HG03025 (cell line): ENCODE data around the gene DICER1.

Source experiments
- ATAC-seq: cut with Tn5 transposase; IDR thresholded peaks from one replicate; pipeline ENCODE4 v1.9.1; 2021; ENCODE audit warnings: mild to moderate bottlenecking, moderate library complexity; ENCODE audit not compliant: unreplicated experiment, low FRiP score

DICER1 gene

GRCh38 chr14:95045836-95046430 is 111.4 kb downstream of the DICER1 start:
- no peak for ATAC-seq

- no peak for ATAC-seq
Measured at GRCh38 chr14:95045106-95045701, 112.1 kb downstream of the DICER1 start.

DNA sequence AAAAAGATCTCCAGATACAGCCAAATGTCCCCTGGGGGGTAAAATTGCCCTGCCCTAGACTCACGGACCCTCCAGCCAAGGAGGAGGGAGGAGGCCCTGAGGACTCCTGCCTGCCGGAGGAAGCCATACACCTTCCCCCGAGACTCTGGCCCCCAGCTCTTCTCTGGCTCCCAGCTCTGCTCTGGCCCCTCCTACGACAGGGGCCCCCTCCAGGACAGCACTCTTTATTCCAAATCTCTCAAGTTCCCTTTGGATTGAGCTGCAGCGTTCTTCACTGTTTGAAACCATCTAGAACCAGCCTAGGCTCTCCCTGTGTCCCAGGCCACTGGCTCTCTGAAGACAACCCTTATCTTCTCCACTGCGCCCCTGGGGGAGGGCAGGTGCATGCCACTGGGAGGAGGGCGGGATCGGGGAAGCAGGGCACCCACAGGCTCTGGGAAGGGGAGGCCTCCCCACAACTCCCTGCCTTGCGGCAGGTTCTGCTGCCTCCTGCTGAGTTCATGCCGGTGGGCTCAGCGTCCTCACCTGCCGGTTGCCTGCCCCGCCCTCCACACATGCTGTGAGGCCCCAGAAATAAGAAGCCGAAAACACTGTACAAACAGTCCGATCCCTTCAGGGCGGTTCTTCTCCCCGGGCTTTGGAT is 112.7 kb downstream of the DICER1 start:
- no peak for ATAC-seq

GRCh38 chr14:95043732-95044462 is 113.4 kb downstream of the DICER1 start:
- no peak for ATAC-seq

GRCh38 chr14:95043314-95043713 is 114.0 kb downstream of the DICER1 start:
- no peak for ATAC-seq

GRCh38 chr14:95041477-95042020 is 115.8 kb downstream of the DICER1 start:
- ATAC-seq = no peak

- ATAC-seq = no peak
Measured at GRCh38 chr14:95040708-95041476, 116.4 kb downstream of the DICER1 start.

DNA sequence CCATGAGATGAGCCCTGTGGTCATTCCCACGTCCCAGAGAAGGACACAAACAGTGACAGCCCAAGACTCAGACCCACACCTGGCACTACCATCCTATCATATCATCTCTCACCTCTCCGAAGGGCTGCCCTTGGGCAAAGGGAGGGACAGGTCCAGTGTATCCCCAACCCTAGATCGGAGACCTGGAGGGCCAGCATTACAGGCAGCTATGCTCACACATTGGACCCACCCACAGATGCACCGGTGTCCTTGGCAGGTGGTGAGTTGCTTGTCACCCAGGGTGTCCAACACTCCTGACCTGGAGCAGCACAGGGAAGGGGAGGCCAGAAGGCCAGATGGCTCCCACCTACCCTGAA is 117.4 kb downstream of the DICER1 start:
- no peak for ATAC-seq

DNA sequence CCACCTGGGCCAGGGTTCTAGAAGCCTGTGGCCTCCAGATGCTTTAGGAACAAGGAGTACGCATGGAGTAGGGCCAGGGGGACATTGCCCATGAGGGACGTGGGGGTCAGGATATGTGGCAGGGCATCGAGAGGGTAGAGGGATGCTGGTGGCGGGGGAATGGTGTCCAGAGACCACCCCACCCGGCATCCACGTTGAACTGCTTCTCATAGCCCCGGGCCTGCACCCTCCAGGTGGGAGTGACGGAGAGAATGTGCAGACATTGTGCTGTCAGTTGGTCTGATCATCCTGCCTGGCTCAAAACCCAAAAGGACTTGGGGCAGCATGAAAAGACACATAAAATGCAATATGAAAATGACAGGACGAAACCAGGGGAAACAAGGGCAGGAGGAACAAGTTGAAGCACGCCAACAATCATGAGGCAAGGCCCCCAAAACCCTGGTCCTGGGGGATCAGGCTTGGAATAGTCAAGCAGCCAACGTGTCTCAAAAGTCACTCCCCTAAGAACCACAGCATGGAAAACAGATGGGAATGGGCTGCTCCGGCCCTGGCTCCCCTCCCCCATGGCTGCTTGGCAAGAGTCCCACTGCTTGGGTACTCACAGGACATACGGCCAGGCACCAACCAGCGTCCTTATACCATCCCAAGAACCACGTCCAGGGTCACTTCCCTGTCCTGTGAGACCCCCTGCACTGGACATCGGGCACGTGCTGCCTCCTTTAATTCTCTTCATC is 117.9 kb downstream of the DICER1 start:
- no peak for ATAC-seq

- no peak for ATAC-seq
Measured at GRCh38 chr14:95038521-95039250, 118.6 kb downstream of the DICER1 start.

DNA sequence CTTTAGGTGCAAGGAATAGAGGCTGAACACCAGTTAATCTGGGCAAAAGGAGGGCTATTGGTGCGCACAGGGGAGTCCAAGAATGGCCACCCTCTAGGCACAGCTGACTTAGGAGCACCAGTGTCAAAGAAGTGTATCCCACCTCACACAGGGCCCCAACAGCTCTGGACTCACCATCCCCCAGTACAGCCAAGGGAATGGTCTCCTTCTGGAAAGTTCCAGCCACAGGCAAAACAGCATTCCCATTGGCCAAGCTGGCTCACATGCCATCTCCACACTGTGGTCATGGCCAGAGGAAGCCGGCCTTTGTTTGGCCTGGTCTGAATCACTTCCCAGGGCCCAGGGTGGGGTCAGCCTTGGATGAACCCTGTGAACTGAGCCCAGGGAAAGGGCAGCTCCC is 120.1 kb downstream of the DICER1 start:
- ATAC-seq = no peak
